CD14-positive monocyte (primary cell): ENCODE data around the gene AMDHD2. TPM values are rescaled to one million over a fixed set of nuclear protein-coding genes. Genes with fewer than 3 reads are reported as not detected.

Experiments used
- DNase-seq, 3 donors: peaks; one replicate each; pipeline ENCODE4 v3.0.0-alpha.2; 2011 to 2022
- H2AFZ ChIP-seq: 2 replicates; pipeline ENCODE4 v1.6.0; 2012; ENCODE audit warnings: mild to moderate bottlenecking, low read depth, low read length, inconsistent platforms; ENCODE audit not compliant: insufficient read depth, poor library complexity, severe bottlenecking
- H3K27ac ChIP-seq, 2 donors: 1 replicate in 1 of 2; 2 replicates in 1 of 2; pipeline ENCODE4 v1.5.1; 2012 to 2013; ENCODE audit warnings: low read length in 2 of 2, control low read depth in 1 of 2, inconsistent platforms in 1 of 2, low read depth in 1 of 2, mild to moderate bottlenecking in 1 of 2
- H3K27me3 ChIP-seq, 2 donors: one replicate each; pipeline versions ENCODE4 v1.6.0 to v1.6.1; 2011 to 2013; ENCODE audit warnings: low read length in 2 of 2; ENCODE audit not compliant: control insufficient read depth in 2 of 2, insufficient read depth in 2 of 2
- H3K36me3 ChIP-seq, 2 donors: replicated peaks in 1 of 2; 1 replicate in 1 of 2; 2 replicates in 1 of 2; pipeline versions ENCODE4 v1.5.1 to v1.6.1; 2012 to 2013; ENCODE audit warnings: low read length in 2 of 2, control low read depth in 1 of 2, inconsistent platforms in 1 of 2, mild to moderate bottlenecking in 1 of 2; ENCODE audit not compliant: insufficient read depth in 2 of 2, control insufficient read depth in 1 of 2
- H3K4me1 ChIP-seq, 2 donors: 1 replicate in 1 of 2; 2 replicates in 1 of 2; pipeline versions ENCODE4 v1.5.1 to v1.6.1; 2012 to 2013; ENCODE audit warnings: low read length in 2 of 2, control low read depth in 1 of 2, inconsistent platforms in 1 of 2, mild to moderate bottlenecking in 1 of 2, moderate library complexity in 1 of 2; ENCODE audit not compliant: insufficient read depth in 2 of 2, control insufficient read depth in 1 of 2
- H3K4me2 ChIP-seq: replicated peaks from 2 replicates; pipeline ENCODE3; 2012; ENCODE audit warnings: low read length, moderate library complexity, mild to moderate bottlenecking; ENCODE audit not compliant: poor library complexity, severe bottlenecking; ENCODE audit errors: extremely low read depth
- H3K4me3 ChIP-seq, 3 experiments: fragments of 200-600 bp in 1 of 3; sonication (generic) in 1 of 3; replicated peaks in 1 of 3; 1 replicate in 2 of 3; 2 replicates in 1 of 3; pipeline ENCODE4 v1.5.1; 2011 to 2013; ENCODE audit warnings: low read length in 3 of 3, mild to moderate bottlenecking in 3 of 3, control low read depth in 2 of 3, low read depth in 2 of 3, inconsistent platforms in 1 of 3, moderate library complexity in 1 of 3
- H3K79me2 ChIP-seq: 2 replicates; pipeline ENCODE4 v1.6.0; 2012; ENCODE audit warnings: mild to moderate bottlenecking, control low read depth, inconsistent platforms, low read length, moderate library complexity; ENCODE audit not compliant: insufficient read depth
- H3K9ac ChIP-seq: 2 replicates; pipeline ENCODE4 v1.6.0; 2017; ENCODE audit warnings: low read length, mild to moderate bottlenecking; ENCODE audit not compliant: insufficient read depth, poor library complexity, severe bottlenecking
- H3K9me3 ChIP-seq, 2 donors: replicated peaks in 1 of 2; 1 replicate in 1 of 2; 2 replicates in 1 of 2; pipeline versions ENCODE4 v1.5.1 to v1.6.1; 2012 to 2013; ENCODE audit warnings: low read length in 2 of 2, control low read depth in 1 of 2; ENCODE audit not compliant: control insufficient read depth in 1 of 2, insufficient read depth in 1 of 2
- H4K20me1 ChIP-seq: 2 replicates; pipeline ENCODE4 v1.6.0; 2012; ENCODE audit warnings: mild to moderate bottlenecking, low read length, control low read depth, moderate library complexity; ENCODE audit not compliant: insufficient read depth
- H3K27ac Mint-ChIP-seq, 7 donors: one replicate each; pipeline ENCODE4 v1.8.0; 2020; ENCODE audit warnings: mild to moderate bottlenecking in 7 of 7, mixed read lengths in 7 of 7, moderate library complexity in 6 of 7, inconsistent platforms in 2 of 7
- H3K27me3 Mint-ChIP-seq, 3 donors: one replicate each; pipeline ENCODE4 v1.8.0; 2021 to 2022; ENCODE audit warnings: low read depth in 3 of 3, mild to moderate bottlenecking in 3 of 3, mixed read lengths in 3 of 3, moderate library complexity in 3 of 3, inconsistent platforms in 1 of 3
- H3K36me3 Mint-ChIP-seq, 2 donors: one replicate each; pipeline ENCODE4 v1.8.0; 2020; ENCODE audit warnings: mixed read lengths in 2 of 2, inconsistent platforms in 1 of 2, mild to moderate bottlenecking in 1 of 2
- H3K4me1 Mint-ChIP-seq: one replicate; pipeline ENCODE4 v1.8.0; 2020; ENCODE audit warnings: mild to moderate bottlenecking, mixed read lengths
- H3K4me3 Mint-ChIP-seq, 2 donors: one replicate each; pipeline ENCODE4 v1.8.0; 2020; ENCODE audit warnings: mild to moderate bottlenecking in 2 of 2, mixed read lengths in 2 of 2, moderate library complexity in 1 of 2
- H3K9me3 Mint-ChIP-seq, 7 donors: one replicate each; pipeline ENCODE4 v1.8.0; 2020 to 2022; ENCODE audit warnings: mixed read lengths in 7 of 7, mild to moderate bottlenecking in 6 of 7, moderate library complexity in 6 of 7, inconsistent platforms in 2 of 7
- WGBS: methylation state at CpG from one replicate; pipeline ENCODE4 v1.1.5; 2013; ENCODE audit warnings: missing lambda C conversion rate; ENCODE audit not compliant: insufficient coverage; 5-methylcytosine and 5-hydroxymethylcytosine counted together
- intact Hi-C, 2 donors: fragments of 100-400 bp; cut with micrococcal nuclease; formaldehyde crosslinking; loops; one replicate each; pipeline versions ENCODE4 v1.15.0 to v1.15.1; 2023
- polyA plus RNA-seq, 3 donors: library from polyadenylated mRNA; depleted of rRNA in 1 of 3; unstranded in 2 of 3; stranded (reverse) in 1 of 3; fragments of 300-500 nt in 2 of 3; fragments of >200 nt in 1 of 3; fragmentation: Illumina TruSeq in 2 of 3; gene quantifications; 1 replicate in 2 of 3; 2 replicates in 1 of 3; pipeline ENCODE4 v1.2.3, GENCODE V29; 2012 to 2021
- TF ChIP-seq, protein P1 (sequence below): fragments of 200-600 bp; IDR thresholded peaks from one replicate; pipeline ENCODE4 v1.8.0; 2022; ENCODE audit warnings: antibody characterized with exemption, mild to moderate bottlenecking

Gene AMDHD2
- polyA plus RNA-seq, 3 donors: 6.9 to 57.8 (median 8.4) TPM

DNA sequence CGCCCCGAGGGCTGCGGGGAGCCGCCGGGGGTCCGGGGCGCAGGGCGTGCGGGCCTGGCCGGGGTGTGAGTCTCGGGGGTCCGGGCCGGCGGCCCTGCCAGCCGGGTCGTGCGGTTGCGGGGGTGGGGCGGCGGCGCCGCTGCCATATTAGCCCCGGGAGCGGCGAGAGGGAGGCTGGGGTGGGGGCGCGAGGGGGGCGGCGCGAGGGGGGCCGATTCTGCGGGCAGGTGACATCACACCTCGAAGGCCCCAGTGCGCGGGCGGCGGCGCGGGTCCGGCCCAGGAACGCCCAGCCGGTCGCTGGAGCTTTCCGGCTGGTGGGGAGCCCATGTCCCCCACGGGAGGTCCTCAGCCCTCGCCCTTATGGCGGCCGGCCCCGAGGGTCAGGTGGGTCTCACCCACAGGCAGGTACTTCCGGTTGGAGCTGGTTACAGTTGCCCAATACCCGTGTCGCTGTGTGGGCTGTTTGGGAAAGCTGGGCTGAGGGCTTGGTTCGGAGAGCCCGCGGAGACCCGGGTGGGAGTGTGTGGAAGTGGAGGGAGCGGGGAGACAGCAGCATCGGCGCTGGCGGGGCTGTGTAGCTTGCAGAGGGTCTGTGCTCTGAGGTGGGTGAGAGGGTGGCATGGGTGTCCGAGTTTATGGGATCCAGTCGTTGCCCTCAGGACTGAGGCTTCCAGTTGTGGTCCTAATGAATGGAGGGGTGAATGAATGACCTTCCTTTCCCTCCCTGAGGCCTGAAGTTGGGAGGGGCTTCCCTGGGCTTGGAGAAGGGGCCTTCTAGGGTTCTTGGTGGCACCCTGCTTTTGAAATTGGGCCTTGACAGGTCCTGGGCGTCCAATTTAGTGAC lies 5.6 kb upstream of the AMDHD2 start:
- Histone ChIP-seq H3K4me3 (peak overlapping the region; percentile 73 to 100 (median 92)), H3K4me1 (peaks cover 73 to 86% of the 10 kb centered on the region in 2 donors), H3K27ac (peak overlapping the region; percentile 96), H3K9ac (peak overlapping the region; percentile 98), H3K79me2 (peaks cover 77% of the 10 kb centered on the region), H3K36me3 (peaks cover 6 to 13% of the 10 kb centered on the region in 2 donors), H4K20me1 (peaks cover 51% of the 10 kb centered on the region), H3K27me3 (no peaks in the 10 kb centered on the region), H3K9me3 (no peaks in the 10 kb centered on the region), H2AFZ (no peak overlapping the region), H3K4me2 (peak overlapping the region; percentile 99)
- Mint-ChIP-seq H3K4me3 (peak overlapping the region; percentile 98 to 99), H3K27me3 (peaks cover 2 to 6% (median 6%) of the 10 kb centered on the region in 3 donors), H3K9me3 (peaks cover 0 to 9% (median 0%) of the 10 kb centered on the region in 7 donors), H3K27ac (peak overlapping the region; percentile 99 to 100 (median 99)), H3K36me3 (peaks cover 30 to 41% of the 10 kb centered on the region in 2 donors), H3K4me1 (peaks cover 82% of the 10 kb centered on the region)
- peak in 2 of 3 donors; percentile 16 to 47 for DNase-seq
- 0% methylated on average over 47 of the region's 63 CpGs for WGBS
- intact Hi-C loops: no loop called here
- TF ChIP-seq, protein P1, sequence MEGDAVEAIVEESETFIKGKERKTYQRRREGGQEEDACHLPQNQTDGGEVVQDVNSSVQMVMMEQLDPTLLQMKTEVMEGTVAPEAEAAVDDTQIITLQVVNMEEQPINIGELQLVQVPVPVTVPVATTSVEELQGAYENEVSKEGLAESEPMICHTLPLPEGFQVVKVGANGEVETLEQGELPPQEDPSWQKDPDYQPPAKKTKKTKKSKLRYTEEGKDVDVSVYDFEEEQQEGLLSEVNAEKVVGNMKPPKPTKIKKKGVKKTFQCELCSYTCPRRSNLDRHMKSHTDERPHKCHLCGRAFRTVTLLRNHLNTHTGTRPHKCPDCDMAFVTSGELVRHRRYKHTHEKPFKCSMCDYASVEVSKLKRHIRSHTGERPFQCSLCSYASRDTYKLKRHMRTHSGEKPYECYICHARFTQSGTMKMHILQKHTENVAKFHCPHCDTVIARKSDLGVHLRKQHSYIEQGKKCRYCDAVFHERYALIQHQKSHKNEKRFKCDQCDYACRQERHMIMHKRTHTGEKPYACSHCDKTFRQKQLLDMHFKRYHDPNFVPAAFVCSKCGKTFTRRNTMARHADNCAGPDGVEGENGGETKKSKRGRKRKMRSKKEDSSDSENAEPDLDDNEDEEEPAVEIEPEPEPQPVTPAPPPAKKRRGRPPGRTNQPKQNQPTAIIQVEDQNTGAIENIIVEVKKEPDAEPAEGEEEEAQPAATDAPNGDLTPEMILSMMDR: no peak

DNA sequence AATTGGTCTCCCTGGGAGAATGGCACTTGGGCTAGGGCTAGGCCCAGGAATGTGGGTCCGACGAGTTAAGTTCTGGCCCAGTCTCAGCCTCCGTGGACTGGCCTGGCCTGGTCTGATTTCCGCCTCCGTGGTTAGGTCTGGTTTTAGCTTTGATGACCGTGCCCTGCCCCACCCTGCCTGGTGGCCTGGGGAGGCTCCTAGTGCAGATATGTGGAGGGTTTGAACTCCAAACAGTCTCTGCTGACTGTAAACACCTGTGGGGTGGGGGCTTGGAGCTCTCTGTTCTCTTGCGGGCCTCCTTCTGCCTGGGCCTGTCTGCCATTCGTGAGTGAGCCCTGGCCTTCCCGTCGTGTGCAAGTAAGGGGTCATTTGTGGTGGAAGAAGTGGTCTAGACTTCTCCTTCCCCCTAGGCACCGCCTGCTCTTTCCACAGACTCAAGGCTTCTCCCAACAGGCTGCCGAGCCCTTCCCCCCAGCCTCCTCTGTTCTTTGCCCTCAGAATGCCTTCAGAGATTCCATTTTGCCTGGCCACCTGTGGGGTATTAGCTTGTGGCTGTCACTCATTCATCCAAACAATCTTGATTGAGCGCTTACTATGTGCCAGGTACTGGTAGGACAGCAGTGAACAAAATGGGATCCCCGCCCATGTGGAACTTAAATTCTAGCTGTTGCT lies 4.9 kb upstream of the AMDHD2 start:
- Histone ChIP-seq H3K9me3 (no peaks in the 10 kb centered on the region), H2AFZ (no peak overlapping the region), H3K4me2 (peak overlapping the region; percentile 99), H3K27ac (peak overlapping the region; percentile 96), H3K4me3 (peak overlapping the region; percentile 73 to 100 (median 92)), H3K27me3 (no peaks in the 10 kb centered on the region), H4K20me1 (peaks cover 55% of the 10 kb centered on the region), H3K9ac (peak overlapping the region; percentile 98), H3K4me1 (peaks cover 69 to 83% of the 10 kb centered on the region in 2 donors), H3K79me2 (peaks cover 79% of the 10 kb centered on the region), H3K36me3 (peaks cover 8 to 14% of the 10 kb centered on the region in 2 donors)
- intact Hi-C loops: no loop called here
- DNase-seq: peak; percentile 37 to 65 (median 53)
- H3K27ac Mint-ChIP-seq: peak overlapping the region; percentile 99 to 100 (median 99)
- 21% methylated on average over 7 of the region's 14 CpGs for WGBS
- H3K4me1 Mint-ChIP-seq: peaks cover 79% of the 10 kb centered on the region
- peaks cover 35 to 45% of the 10 kb centered on the region in 2 donors for H3K36me3 Mint-ChIP-seq
- peaks cover 2 to 6% (median 6%) of the 10 kb centered on the region in 3 donors for H3K27me3 Mint-ChIP-seq
- TF ChIP-seq, protein P1: no peak
- H3K4me3 Mint-ChIP-seq: peak overlapping the region; percentile 98 to 99
- peaks cover 0 to 8% (median 0%) of the 10 kb centered on the region in 7 donors for H3K9me3 Mint-ChIP-seq
